ENCODE data around the gene MOB3B.

Gene MOB3B

DNA sequence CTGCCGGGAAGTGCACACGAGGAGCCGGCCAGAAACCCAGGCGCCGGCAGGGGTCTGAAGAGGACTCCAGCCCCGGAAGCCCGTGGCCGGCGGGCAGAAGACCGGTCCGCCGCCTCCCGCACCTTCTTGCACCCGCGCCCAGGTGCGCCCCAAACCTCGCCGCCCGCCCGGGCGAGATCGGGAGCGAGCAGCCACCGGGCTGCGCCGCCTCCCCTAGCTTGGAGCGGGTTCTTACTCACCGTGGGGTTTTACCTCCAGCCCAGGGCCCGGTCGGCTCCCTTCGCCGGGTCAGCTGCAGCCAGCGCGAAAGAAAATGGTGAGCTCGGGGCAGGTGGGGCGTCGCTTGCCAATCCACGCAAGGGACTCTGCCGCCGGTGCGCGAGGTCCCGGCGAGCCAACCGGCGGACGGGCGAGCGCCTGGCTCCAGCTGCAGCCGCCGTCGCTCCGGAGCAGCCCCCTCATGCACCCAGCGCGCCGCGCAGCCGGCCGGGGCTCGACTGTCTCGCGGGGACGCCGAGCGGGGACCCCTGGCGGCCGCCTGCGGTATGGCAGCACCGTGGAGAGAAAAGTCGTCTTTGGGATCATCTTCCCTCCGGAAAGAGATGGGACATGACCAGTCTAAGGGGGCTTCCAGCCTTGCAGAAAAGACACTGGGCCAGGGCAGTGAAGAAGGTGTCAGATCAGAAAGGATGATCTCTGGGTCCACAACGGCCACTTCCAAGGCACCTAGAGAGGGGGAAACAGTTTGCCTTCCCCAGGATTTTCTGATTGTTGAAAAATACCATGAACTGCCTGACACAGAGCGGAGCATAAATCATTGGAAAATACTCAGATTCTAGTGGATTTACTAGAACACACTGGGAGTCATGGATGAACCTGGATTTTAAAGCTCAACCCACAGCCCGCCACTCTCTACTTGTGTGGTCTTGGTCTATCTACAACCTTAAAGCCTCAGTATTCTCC is at the start of gene MOB3B:
TSS of gene MOB3B (minus strand) at position 499 of the 963 bp plus-strand sequence. CDS start 74,264 bp downstream, outside the sequence.
- DNase-seq, result peak; percentile 15

GRCh38 chr9:27573634-27574590 is 44.3 kb upstream of the MOB3B start:
- peak; percentile 94 for DNase-seq

DNA sequence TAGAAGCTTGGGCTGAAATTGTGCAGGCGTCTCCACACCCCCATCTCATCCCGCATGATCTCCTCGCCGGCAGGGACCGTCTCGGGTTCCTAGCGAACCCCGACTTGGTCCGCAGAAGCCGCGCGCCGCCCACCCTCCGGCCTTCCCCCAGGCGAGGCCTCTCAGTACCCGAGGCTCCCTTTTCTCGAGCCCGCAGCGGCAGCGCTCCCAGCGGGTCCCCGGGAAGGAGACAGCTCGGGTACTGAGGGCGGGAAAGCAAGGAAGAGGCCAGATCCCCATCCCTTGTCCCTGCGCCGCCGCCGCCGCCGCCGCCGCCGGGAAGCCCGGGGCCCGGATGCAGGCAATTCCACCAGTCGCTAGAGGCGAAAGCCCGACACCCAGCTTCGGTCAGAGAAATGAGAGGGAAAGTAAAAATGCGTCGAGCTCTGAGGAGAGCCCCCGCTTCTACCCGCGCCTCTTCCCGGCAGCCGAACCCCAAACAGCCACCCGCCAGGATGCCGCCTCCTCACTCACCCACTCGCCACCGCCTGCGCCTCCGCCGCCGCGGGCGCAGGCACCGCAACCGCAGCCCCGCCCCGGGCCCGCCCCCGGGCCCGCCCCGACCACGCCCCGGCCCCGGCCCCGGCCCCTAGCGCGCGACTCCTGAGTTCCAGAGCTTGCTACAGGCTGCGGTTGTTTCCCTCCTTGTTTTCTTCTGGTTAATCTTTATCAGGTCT is 43.5 kb upstream of the MOB3B start, which contains the start of gene C9orf72:
TSS of gene C9orf72 (minus strand) at position 564 of the 716 bp plus-strand sequence. CDS start 6,361 bp downstream, outside the sequence.
- peak; percentile 35 for DNase-seq

DNA sequence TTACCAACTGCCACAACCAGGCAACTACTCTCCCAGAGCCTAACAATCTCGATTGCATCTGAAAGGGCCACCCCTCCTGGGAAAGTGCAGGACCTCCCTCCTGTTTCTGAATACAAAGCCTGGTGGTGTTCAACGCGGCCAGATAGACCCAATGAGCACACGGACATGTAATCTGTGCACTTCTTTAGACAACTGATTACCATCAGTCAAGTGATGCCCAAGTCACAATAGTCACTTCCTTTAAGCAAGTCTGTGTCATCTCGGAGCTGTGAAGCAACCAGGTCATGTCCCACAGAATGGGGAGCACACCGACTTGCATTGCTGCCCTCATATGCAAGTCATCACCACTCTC is 42.9 kb upstream of the MOB3B start:
- DNase-seq, result no peak

GRCh38 chr9:27572061-27572460 is 42.4 kb upstream of the MOB3B start:
- no peak for DNase-seq

DNA sequence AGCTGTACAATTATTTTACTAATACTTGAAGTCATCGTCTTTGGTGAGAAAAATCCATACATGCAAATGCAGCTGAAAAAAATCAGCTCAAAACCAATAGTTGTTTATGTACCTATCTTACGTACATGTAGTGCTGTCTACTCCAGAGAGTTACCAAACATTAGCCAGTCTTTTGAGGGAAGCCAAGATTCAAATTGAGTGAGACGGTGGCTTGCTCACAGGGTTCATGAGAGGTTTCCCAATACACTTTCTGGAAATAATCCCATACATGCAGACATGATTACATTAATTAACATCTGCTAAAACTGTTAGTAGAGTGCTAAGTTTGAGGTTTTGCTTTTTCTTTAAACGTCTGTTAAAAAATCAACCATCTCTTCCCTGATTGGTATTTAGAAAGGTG is 41.4 kb upstream of the MOB3B start:
- no peak for DNase-seq

DNA sequence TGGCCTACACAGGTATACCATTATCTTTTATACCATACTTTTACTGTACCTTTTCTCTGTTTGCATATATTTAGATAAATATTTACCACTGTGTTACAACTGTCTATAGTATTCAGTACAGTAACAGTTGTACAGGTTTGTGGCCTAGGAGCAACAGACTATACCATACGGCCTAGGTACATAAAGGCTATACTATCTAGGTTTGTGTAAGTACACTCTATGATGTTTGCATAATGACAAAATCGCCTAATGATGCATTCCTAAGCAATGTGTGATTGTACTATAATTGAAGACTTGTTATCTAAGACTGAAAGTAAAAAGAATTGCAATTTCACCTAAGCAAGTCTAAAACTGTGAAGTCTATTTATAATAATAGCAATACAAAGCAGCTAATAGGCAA is 39.8 kb upstream of the MOB3B start:
- DNase-seq, result no peak

DNA sequence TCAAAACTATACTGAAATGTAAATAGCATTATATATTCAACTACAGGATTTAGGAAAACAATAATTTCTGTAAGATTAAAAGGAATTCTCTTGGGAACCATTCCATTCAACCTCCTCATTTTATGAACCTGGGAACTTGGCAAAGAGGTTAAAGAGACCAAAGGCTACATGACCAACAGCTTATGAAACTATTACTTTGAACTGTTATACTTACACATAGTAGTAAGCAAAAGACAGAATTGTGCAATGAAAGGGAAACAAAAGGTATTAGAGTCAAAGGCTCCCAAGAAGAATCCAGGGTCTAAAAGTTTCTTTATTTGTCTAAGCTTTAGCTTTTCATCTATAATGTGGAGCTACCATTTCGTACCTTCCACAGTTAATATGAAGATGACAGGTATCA is 36.5 kb upstream of the MOB3B start:
- no peak for DNase-seq

DNA sequence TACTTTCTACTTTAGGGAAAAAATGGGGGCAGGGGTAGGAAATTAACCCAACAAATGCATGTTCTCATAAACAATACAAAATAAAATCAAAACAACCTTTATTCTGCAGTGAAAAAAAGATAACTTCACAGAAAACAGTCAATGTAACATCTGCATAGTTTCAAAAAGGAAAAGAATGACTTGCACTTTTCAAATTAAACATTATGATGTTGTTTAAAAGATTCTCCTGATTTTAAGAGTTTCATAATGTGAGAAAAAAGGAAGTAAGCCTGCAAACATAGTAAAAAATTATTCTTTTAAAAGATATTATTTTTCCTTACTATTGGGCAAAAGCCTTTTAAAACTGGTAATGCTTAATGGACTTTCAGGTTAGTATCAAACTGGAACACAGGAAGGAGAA is 36.1 kb upstream of the MOB3B start:
- DNase-seq, result no peak

GRCh38 chr9:27564670-27565069 is 35.1 kb upstream of the MOB3B start:
- no peak for DNase-seq

DNA sequence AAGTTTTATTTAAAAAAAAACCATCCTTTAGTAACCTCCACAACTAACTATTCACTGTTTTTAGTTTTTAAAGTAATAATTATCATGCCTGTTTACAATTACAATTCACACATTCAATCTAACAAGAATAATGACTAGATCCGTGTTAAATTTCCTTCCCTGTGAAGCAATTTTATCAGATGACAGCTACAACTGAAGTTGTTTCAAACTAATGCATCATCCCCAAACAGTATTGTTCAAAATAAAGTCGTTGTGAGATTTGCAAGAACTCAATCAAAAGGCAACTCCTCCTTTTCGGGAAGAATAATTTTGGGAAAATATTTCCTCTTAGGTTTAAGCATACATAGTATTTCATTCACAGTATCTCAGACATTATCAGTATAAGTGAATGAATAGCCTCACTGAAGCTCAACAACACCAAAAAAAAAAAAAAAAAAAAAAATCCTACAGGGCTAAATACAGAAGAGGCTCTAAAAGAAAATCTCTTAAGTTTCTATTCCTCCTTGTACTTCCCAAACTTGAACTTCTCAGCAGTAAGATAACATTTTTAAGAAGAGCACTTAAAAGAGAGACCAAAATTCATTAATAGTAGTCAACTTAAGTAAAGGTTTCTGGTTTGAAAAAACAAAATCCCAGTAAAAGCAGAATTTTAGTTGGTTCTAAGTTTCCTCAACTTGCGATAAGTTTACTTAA is 34.3 kb upstream of the MOB3B start:
- DNase-seq, result no peak

DNA sequence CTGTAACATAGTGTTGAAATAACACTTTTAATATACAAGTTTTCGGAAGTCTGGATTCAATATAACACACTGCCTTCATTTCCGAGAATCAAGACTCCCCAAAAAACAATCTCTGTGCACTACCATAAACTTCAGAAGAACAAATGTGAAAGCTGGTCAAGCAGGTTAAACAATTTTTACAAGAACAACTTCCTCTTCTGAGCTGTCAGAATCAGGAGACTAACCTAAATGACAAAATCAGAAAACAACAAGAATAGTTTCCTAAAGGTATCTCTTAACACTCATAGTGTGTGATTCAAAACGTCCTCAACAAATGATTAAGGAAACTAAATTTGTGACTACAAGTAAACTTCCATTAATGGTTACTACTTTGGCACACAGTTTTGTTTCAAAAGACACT is 32.1 kb upstream of the MOB3B start:
- DNase-seq, result no peak

DNA sequence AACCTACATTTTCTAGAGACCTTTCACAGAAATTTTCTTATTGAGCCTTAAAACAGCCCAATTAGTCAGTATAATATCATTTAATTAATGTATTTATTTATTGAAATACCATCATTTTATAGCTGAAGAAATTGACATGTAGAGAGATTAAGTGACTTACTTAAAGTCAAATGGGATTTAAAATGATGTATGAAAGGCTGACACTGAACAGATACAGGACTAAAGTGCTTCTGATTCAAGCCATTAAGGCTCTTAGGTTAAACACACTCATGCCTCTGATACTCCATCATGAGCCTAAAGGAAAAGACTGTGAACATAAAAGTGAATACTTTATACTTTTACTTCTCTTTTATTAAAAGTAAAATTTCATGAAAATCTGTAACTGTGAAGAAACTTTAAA is 30.8 kb upstream of the MOB3B start:
- no peak for DNase-seq

DNA sequence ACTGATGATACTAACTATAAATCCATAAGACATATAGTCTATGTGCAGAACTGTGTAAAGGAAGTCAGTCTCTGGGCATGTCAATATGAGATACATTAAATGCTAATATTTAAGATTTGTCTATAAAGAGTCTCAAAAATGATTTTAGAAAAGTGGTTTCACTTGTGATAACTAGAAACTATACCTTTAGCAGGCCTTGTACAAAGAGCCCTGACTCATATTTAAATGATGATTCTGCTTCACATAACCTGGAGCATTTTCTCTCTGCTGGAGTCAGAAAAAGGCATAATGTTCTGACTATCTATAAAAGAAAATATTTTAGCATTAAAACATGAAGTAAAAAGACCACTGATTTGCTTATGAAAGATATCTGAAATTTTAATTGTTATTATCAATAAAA is 28.7 kb upstream of the MOB3B start:
- DNase-seq, result no peak

- no peak for DNase-seq
Observed at GRCh38 chr9:27556470-27556869, 26.9 kb upstream of the MOB3B start.

DNA sequence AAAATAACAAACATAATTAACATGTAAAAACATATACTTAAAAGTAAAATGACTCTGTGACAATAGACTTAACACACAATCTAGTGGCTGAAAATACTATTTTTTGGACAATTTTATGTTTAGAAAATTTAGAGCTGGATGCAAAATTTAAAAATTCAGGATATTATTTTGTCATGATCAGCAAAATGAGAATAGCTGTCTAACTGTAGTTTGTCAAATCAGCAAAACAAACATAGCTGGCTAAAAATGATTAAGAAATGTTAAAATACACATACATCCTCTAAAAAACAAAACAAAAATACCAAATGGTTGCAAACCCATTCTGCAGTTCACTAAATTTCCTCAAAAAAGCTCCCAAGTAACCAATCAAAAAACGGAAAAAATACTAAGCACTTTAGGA is 25.1 kb upstream of the MOB3B start:
- DNase-seq, result no peak

GRCh38 chr9:27549196-27549755 is 19.7 kb upstream of the MOB3B start:
- DNase-seq, result no peak

- no peak for DNase-seq
Observed at GRCh38 chr9:27548055-27548741, 18.6 kb upstream of the MOB3B start.

DNA sequence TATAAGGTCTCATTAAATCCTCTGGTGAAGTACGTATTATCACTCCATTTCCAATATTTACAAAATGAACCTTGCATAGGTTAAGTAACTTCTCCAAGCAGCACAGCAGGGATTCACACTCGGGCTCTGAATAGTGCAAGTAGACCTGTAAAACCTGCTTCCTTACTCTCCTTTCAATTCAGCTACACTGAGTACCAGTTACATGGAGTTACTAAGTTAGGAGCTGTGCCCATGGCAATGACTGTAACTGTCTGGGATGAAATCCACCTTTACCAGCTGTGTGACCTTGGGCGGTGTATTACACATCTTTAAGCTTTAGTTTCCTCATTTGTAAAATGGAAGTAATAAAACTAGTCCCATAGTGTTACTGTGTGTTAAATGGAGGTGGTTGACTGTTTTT is 15.9 kb upstream of the MOB3B start:
- no peak for DNase-seq

- DNase-seq, result no peak
Observed at GRCh38 chr9:27542508-27542907, 12.9 kb upstream of the MOB3B start.

DNA sequence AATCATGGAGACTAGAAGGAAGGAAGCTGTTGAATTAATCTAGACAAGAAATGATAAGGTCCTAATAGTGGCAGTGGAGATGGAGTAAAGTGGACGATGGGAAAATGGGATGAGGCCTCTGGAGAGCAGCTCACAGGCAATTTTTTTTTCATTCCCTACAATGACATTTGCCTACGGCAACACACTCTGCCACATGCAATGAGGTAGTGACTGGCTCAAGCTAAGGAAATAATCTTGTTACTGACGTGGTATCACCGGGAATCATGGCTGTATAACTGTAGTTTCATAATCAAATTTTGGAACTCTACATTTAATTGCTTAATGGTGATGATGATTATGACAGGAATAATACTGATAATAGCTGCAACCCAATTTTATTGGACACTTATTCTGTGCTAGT is 12.1 kb upstream of the MOB3B start:
- no peak for DNase-seq

Measured in NCI-H510A (cell line).